ENCODE data around the gene AMPD3.

DNA sequence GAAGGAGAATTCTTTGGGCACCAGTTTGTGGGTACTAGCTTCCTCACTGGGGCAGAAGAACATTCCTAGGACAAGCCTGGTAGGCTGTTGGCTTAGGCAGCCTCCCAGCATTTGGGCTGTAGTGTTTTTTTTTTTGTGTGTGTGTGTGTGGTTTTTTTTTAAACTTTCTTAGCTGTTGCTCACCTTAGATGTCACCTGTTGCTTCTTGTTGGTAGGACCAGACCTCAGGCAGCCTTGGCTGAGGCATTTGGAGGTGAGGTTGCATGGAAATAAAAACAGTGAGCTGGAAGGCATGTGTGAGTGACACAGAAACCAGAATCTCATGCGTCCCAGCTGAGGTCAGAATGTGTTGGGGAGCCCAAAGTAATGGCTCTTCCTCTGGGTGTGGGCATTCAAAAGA, 21.3 kb downstream of the AMPD3 start:
- no peak for TF ChIP-seq EZH2phosphoT487 (IDR thresholded peaks at IDR 0.05)
- no peak for TF ChIP-seq CTCF (IDR thresholded peaks at IDR 0.05)
- TF ChIP-seq EZH2 (IDR thresholded peaks at IDR 0.05): no peak

All from neural progenitor cell (in vitro differentiated cells).